Activated CD4-positive, CD25-positive, alpha-beta regulatory T cell treated with anti-CD3 and anti-CD28 coated beads, Interleukin-2, amount 50 U/mL, for 24 hours (primary cell): ENCODE measurements around the gene SMC1B.
A peak's percentile ranks its signal among the peaks of the same experiment; 100 is the strongest.
"Not testable (repeated sequence)": the region's sequence is repeated elsewhere in the genome, so short reads cannot be mapped to it uniquely, and the experiment has no call there.

Source experiments
- ATAC-seq, 2 donors: fragments of 150-1000 bp; cut with Tn5 transposase; one replicate each; pipeline ENCODE4 v1.10.0; 2021; ENCODE audit warnings: mild to moderate bottlenecking in 1 of 2, moderate library complexity in 1 of 2

Gene SMC1B

GRCh38 chr22:45344334-45344733, 69.1 kb downstream of the SMC1B start:
- ATAC-seq = no peak

GRCh38 chr22:45343143-45343542, 70.3 kb downstream of the SMC1B start:
- ATAC-seq = no peak

GRCh38 chr22:45341498-45341897, 71.9 kb downstream of the SMC1B start:
- peak; percentile 68 to 92 for ATAC-seq

- no peak for ATAC-seq
These were observed 73.1 kb downstream of the SMC1B start for GRCh38 chr22:45340323-45340722.

GRCh38 chr22:45338795-45339194, 74.6 kb downstream of the SMC1B start:
- ATAC-seq = no peak

DNA sequence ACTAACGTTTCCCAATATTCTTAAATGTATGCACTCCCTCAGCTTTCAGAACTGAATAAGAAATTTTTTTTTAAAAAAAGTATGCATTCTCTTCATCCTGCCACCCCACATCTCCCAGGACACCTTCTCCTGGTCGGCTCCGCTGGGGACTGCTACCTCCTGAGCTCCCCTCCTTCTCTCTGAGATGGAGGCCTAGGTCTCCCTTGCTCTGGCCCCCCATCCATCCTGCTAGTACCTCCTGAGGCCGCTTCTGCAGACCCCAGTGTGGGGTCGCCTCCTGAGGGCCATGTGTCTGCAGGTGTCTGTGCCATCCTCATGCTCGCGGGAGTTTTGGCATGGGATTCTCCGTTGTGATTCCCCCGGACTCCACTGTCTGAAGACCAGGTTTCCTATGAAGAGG, 75.9 kb downstream of the SMC1B start:
- ATAC-seq = no peak

DNA sequence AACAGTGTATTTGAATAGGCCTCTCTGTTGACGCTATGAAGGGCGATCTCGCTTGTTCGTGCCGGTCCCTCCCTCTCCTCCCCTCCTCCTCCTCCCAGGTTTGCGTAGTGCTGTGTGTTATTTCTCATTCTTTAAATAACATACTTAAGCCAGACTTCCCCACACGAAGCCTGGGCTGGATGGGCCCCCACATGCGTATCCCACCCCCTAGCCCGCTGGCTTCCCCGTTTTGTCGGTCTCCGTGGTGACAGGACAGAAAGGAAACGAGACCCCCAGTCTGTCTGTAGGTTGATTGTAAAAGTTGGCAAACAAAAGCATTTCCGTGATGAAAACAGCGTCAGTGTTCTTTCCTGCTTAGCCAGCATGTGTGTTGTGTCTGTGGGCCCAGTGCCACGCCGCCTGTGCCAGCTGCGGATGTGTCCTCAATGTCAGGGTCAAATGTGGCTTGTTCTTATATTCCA, 76.4 kb downstream of the SMC1B start:
- ATAC-seq = no peak

- ATAC-seq = no peak
These were observed 77.4 kb downstream of the SMC1B start for GRCh38 chr22:45335854-45336522.

GRCh38 chr22:45335021-45335818, 78.2 kb downstream of the SMC1B start:
- ATAC-seq = no peak

DNA sequence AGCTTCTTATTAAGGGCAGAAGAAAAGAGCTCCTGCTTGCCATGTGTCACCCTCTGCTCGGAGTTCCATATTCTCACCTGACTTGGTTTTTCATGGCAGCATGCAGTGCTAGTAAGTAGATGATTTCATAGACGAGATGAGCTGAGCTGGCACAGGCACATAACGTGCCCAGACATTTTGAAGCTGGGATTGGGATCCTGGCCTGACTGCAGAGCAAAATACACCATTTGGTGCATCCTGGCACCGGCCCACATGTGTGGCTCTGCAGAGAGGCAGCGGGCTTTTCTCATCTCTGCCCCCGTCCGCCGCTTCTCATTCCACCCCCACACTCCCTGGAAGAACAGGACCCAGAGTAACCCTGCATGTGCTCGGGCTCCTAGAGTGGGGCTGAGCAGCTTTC, 78.9 kb downstream of the SMC1B start:
- no peak for ATAC-seq

GRCh38 chr22:45334068-45334467, 79.3 kb downstream of the SMC1B start:
- ATAC-seq = no peak

GRCh38 chr22:45332001-45332400, 81.4 kb downstream of the SMC1B start:
- no peak for ATAC-seq

- ATAC-seq = no peak
These were observed 81.9 kb downstream of the SMC1B start for GRCh38 chr22:45331486-45331885.

GRCh38 chr22:45330548-45330947, 82.9 kb downstream of the SMC1B start:
- ATAC-seq = no peak

- no peak for ATAC-seq
These were observed 83.9 kb downstream of the SMC1B start for GRCh38 chr22:45329530-45329936.

GRCh38 chr22:45328822-45329529, 84.4 kb downstream of the SMC1B start:
- ATAC-seq = no peak

GRCh38 chr22:45328261-45328660, 85.1 kb downstream of the SMC1B start:
- not testable (repeated sequence) for ATAC-seq

- ATAC-seq = no peak
These were observed 89.1 kb downstream of the SMC1B start for GRCh38 chr22:45324311-45324711.

- ATAC-seq = no peak
These were observed 89.7 kb downstream of the SMC1B start for GRCh38 chr22:45323695-45324094.

GRCh38 chr22:45322873-45323525, 90.4 kb downstream of the SMC1B start:
- no peak for ATAC-seq

DNA sequence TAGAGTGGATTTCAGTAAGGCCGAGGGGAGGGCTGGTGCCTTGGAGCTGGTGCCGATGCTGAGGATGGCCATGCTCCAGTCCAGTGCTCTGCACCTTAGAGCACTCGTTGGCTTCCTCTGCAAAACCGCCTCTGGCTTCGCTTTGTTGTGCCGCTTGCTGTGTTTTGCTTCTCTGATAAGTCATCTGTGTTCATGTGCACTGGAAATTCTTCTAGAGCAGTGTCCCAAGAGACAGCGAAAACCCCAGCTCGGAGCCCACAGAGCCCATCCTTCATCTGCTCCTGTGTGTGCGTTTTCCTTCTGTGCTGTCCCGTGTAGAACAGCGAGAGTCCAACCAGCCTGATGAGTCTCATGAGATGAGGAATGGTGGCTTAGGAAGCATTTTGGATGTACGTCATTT, 91.6 kb downstream of the SMC1B start:
- no peak for ATAC-seq

DNA sequence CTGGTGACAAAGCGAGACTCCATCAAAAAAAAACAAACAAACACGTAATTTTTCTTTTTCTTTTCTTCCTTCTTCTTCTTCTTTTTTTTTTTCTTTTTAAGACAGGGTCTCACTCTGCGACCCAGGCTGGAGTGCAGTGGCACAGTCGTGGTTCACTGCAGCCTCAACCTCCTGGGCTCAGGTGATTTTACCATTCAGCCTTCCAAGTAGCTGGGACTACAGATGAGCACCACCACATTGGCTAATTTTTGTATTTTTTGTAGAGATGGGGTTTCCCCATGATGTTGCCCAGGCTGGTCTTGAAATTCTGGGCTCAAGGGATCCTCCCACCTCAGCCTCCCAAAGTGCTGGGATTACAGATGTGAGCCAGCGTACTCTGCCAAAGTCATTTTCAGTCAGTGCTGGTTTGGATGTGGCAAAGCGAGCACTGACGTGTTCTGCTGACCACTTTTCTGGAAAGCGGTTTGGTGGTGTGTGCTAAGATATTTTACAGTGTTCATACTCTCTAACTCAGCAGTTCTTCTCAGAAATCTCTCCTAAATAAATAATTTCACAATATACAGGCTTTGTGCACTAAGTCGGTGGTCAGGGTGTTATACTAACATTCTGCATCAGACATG, 92.9 kb downstream of the SMC1B start:
- ATAC-seq = no peak

DNA sequence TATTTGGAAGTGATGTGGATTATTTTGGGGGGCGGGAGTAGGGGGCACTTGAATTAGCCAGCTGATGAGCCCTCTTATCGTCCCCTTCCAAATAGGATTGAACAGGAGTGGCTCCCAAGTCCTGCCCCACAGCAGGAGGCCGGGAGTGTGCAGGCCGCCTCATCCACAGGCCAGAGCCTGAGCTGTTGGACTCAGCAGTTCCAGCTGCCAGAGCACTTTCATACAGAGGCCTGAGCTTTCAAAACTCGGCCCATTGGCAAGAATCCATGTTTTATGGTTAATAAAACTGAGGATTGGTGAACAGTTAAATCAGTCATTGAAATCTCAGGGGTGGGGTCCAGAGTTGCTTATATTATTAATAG, 94.1 kb downstream of the SMC1B start:
- ATAC-seq = no peak
